ENCODE measurements around the gene ZFX.

The ZFX gene

DNA sequence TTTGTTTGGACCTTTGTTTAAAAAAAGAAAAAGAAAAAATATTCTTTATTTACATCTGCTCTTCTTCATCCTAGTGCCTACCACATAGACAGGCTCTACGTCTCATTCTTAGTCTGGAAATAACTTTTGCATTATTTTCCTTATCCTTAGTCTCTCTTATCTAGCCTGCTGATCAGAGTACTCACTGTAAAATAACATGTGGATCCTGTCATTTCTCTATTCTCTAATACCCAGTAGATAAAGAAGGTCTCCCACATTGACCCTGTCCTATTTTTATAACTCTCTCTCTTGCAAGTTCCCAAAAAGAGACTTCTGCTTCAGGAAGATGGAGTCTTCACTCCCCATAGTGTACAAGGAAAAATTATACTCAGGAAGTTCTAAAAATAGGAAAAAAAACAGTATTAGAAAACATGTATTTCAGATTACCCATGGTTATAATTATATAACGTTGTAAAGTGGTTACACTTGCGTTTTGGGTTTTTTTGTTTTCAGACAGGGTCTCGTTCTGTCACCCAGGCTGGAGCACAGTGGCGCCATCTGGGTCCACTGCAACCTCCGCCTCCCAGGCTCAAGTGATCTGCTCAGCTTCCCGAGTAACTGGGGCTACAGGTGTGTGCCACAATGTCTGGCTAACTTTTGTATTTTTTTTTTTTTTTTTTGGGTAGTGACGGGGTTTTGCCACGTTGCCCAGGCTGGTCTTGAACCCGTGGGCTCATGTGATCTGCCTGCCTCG, 23.8 kb downstream of the ZFX start:
- H3K4me3 ChIP-seq (ENCODE audit: low read depth, low read length) = no peak overlapping the region
- ChIA-PET POLR2A (no interaction called here), CTCF (no interaction called here)
- no peak for DNase-seq (ENCODE audit: low read depth, low spot score)
- no peak for TF ChIP-seq CTCF (IDR thresholded peaks at IDR 0.05; ENCODE audit: insufficient read depth, low read length, missing control alignments)

GRCh38 chrX:24175276-24175675, 25.7 kb downstream of the ZFX start:
- H3K4me3 ChIP-seq (ENCODE audit: low read depth, low read length) = no peak overlapping the region
- POLR2A ChIA-PET = no interaction called here
- DNase-seq (ENCODE audit: low read depth, low spot score) = no peak
- no peak for TF ChIP-seq CTCF (IDR thresholded peaks at IDR 0.05; ENCODE audit: insufficient read depth, low read length, missing control alignments)
- CTCF ChIA-PET = no interaction called here

DNA sequence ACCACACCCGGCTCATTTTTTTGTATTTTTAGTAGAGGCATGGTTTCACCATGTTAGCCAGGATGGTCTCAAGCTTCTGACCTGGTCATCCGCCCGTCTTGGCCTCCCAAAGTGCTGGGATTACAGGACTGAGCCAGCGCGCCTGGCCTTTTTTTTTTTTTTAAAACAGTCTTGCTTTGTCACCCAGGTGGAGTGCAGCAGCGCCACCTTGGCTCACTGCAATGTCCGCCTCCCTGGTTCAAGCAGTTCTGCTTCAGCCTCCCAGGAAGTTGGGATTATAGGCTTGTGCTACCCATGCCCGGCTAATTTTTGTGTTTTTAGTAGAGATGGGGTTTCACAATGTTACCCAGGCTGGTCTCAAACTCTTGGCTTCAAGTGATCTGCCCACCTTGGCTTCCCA, 28.9 kb downstream of the ZFX start:
- H3K4me3 ChIP-seq (ENCODE audit: low read depth, low read length) = no peak overlapping the region
- no peak for TF ChIP-seq CTCF (IDR thresholded peaks at IDR 0.05; ENCODE audit: insufficient read depth, low read length, missing control alignments)
- CTCF ChIA-PET = no interaction called here
- no peak for DNase-seq (ENCODE audit: low read depth, low spot score)
- POLR2A ChIA-PET = no interaction called here

DNA sequence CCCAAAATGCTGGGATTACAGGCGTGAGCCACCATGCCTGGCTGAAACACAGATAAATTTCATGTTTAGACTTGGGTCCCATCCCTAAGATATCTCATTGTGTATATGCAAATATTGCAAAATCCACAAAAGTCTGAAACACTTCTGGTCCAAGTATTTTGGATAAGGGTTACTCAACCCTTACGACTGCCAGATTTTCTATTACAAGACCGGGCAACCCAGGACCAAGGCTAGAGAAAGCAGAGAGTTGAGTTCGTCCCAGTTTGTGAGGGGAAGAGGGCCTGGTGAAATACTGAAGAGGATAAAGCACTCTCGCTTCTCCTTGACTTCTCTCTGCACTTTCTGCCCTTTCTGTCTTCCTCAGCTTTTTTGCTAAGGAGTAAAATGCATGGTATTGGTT, 34.5 kb downstream of the ZFX start:
- no peak for TF ChIP-seq CTCF (IDR thresholded peaks at IDR 0.05; ENCODE audit: insufficient read depth, low read length, missing control alignments)
- ChIA-PET POLR2A (no interaction called here), CTCF (no interaction called here)
- H3K4me3 ChIP-seq (ENCODE audit: low read depth, low read length) = no peak overlapping the region
- no peak for DNase-seq (ENCODE audit: low read depth, low spot score)

DNA sequence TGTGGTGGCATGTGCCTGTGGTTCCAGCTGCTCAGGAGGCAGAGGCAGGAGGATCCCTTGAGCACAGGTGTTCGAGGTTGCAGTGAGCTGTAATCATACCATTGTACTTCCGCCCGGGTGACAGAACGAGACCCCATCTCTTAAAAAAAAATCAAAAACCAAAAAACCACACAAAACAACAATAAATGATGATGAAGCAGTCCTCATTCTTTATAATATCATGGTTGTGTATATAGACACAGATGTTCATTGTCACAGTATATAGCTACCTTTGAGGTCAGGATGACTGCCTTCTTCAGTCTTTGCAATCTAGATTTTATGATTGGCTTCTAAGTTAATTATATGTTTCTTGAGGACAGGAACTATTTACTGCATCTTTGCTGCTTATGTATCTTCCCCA, 37.0 kb downstream of the ZFX start:
- no peak overlapping the region for H3K4me3 ChIP-seq (ENCODE audit: low read depth, low read length)
- ChIA-PET POLR2A (interaction anchor here (0.6 kb wide), 1 partner anchor 57 kb away, joined by 3 read pairs; no protein-coding TSS in a partner anchor), CTCF (interaction anchor here (1.3 kb wide), 1 partner anchor 12 kb away, joined by 5 read pairs; no protein-coding TSS in a partner anchor)
- TF ChIP-seq CTCF (IDR thresholded peaks at IDR 0.05; ENCODE audit: insufficient read depth, low read length, missing control alignments) = no peak
- DNase-seq (ENCODE audit: low read depth, low spot score) = no peak

- no peak for TF ChIP-seq CTCF (IDR thresholded peaks at IDR 0.05; ENCODE audit: insufficient read depth, low read length, missing control alignments)
- CTCF ChIA-PET = interaction anchor here (1.3 kb wide), 1 partner anchor 13 kb away, joined by 5 read pairs; no protein-coding TSS in a partner anchor
- H3K4me3 ChIP-seq (ENCODE audit: low read depth, low read length) = no peak overlapping the region
- no peak for DNase-seq (ENCODE audit: low read depth, low spot score)
- POLR2A ChIA-PET = no interaction called here
These were observed 37.5 kb downstream of the ZFX start for GRCh38 chrX:24186986-24187385.

Measured in AG04449 (cell line).